HG02870 (cell line): ENCODE measurements around the gene RRBP1.
"Not testable (repeated sequence)": the region's sequence is repeated elsewhere in the genome, so short reads cannot be mapped to it uniquely, and the experiment has no call there.

Source experiments
- ATAC-seq: cut with Tn5 transposase; IDR thresholded peaks from one replicate; pipeline ENCODE4 v1.9.1; 2021; ENCODE audit warnings: mild to moderate bottlenecking, moderate library complexity; ENCODE audit not compliant: unreplicated experiment

Gene RRBP1

DNA sequence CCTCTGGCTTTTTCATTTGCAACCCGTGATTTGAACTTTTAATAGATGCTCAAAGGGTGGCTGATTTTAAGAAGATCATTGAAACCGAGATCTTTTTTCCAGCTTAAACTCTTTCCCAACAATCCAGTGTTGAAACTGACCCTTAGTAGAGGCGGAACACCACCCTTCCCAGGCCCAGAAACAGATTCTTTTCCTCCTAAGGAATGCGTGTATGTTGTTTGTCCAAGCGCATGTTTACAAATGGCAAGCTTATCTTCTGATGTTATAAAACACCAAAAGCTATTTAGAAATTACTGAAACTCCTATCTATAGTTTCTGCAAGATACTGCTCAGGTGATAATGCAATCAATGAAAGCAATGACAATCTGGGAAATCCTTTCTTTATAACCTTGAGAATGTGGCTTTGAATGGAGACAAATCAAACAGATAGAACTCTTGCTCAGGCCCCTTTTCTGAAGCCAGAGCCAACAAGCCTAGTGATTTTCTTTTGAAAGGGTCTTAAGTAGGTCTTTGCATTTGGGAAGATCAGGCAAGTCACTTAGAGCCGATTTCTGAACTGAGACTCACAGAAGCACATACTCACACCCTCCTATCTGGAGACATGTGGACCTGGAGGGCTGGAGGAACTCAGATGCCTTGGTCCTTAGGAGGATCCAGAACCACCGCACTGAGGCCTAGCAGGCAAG, 26.8 kb upstream of the RRBP1 start:
- ATAC-seq = no peak

GRCh38 chr20:17707951-17708350, 25.9 kb upstream of the RRBP1 start:
- not testable (repeated sequence) for ATAC-seq

DNA sequence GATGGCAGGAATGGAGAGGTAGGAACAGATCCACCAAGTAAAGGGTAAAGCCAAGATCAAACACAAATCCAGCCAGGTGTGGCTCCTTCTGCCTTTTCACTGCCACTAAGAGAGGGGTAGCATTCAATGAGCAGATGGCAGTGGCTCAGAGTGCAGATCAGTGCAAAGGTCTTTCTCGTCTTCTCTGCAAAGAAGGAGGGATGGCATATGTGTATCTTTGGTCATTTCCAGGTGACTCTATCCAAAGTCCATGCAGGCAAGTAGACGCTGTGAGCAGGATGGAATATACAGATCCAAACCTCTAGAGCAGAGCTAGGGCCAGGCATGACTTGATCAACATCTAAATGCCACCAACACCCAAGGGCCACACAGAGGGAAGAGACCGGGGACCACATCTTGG, 24.6 kb upstream of the RRBP1 start:
- no peak for ATAC-seq

DNA sequence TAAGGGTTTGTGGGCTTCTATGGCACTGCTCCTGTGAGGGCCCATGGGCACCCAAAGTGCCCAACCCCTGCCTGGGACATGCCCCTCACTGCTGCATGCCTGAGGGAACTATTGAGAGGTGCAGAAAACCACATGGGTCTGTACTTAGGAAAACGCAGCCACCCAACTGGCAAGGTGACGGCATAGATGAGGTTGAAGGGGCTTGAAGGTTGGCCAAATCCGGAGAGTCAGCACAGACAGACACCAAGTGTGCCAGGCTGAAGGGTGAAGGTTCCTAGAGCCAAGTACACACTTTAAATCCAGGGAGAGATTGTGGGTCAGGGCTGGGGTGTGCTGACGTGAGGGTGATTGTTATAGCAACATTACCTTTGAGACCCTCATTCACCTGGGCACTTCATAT, 23.9 kb upstream of the RRBP1 start:
- no peak for ATAC-seq

DNA sequence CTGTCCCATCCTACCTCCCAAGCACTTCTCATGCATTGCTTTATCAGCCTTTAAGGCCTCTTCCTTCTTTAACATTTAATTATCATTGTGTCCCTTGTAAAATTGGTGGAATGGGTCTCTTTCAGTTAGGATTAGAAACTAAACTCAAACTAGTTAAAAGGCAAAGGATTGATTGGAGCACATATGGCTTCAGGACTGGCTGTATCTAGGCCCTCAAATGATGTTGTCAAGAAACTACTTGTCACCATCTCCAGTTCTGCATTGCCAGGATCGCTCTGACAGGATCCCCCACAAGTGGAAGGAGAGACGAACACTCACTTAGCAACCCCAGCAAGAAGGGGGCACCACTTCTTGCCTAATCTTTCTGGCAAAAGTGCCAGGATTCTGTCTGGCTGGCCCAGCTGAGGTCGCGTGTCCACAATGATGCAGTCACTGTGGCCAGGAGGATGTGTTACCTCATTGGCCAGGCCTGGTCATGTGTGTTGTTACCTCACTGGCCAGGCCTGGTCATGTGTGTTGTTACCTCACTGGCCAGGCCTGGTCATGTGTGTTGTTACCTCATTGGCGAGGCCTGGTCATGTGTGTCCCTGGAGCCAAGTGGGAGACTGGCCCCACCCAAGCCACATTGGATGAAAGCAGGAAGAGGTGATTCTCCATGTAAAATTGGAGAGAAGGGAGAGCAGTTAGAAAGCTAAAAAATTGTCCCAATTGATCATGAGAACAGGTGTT, 22.7 kb upstream of the RRBP1 start:
- ATAC-seq = no peak

- no peak for ATAC-seq
These were observed 19.8 kb upstream of the RRBP1 start for GRCh38 chr20:17701826-17702225.

DNA sequence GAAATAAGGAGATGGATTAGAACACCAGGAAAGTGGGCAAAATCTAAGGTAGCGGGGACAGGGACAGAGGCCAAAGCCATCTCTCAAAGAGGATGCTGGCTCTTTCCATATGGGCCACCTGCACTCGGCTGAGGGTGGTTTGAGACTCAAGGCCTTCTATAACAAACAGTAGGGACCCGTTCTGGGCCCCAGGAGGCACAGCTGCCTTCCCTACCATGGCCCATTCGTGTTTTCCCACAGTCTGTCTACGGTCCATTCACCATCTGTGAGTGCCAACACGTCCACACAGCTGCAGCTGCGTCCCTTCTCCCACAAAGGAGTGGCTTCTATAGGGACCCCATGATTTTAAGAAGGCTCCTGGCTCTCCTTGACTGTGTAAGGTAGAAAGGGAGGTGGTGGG, 18.6 kb upstream of the RRBP1 start:
- no peak for ATAC-seq

DNA sequence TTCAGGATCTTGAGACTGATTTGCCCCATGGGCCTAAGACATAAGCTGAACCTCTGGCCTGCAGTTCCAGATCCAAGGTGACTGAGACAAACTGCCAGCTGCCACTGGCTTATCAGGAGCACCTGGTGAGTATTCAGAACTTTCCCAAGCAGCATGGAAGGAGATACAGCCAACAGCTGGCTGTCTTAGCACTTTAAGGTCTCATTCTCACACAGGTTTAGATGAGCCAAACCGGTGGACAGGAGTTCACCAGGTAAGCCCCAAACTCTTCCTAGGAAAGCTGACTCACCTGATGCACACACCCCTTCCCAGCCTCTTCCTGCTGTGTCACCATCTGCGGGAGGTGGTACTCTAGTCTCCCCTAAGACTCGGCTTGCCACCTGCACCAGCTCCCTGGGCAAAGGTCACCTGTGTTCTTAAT, 17.9 kb upstream of the RRBP1 start, which contains the start of gene BANF2:
BANF2 (plus strand) TSS at position 36 of the 421 bp plus-strand sequence. CDS start 25,060 bp downstream, outside the sequence.
- ATAC-seq = no peak

DNA sequence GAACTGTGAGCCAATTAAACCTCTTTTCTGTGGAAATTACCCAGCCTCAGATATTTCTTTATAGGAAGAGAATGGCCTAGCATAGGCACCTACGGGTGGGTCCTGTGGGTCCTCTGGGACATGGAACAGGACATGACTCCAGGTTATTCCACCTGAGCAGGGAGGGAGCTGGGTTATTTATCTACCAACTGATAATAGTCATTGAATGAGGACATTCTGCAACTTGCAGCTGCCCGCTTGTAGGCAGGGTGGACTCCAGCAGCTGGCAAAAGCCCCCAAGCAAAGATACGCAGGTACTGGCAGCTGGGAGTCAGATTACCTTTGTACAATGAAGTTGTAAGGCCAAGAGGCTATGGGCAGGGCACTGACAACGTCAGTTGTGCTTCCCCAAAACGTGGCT, 16.3 kb upstream of the RRBP1 start:
- ATAC-seq = no peak

- no peak for ATAC-seq
These were observed 15.1 kb upstream of the RRBP1 start for GRCh38 chr20:17697171-17697570.

GRCh38 chr20:17696287-17696686, 14.2 kb upstream of the RRBP1 start:
- no peak for ATAC-seq

DNA sequence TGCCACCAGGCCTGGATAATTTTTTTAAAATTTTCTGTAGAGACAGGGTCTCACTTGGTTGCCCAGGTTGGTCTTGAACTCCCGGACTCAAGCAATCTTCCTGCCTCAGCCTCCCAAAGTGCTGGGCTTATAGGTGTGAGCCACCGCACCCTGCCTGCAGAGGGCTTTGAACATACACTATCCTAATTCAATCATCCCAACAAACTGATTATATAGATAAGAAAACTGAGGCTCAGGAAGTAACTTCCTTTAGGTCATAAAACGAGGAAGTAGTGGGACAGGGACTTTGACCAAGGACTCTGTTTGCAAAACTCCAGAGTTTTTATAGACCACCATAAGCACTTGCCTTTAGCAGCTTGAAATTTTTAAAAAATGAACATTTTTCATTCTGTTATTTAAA, 12.7 kb upstream of the RRBP1 start:
- ATAC-seq = no peak

DNA sequence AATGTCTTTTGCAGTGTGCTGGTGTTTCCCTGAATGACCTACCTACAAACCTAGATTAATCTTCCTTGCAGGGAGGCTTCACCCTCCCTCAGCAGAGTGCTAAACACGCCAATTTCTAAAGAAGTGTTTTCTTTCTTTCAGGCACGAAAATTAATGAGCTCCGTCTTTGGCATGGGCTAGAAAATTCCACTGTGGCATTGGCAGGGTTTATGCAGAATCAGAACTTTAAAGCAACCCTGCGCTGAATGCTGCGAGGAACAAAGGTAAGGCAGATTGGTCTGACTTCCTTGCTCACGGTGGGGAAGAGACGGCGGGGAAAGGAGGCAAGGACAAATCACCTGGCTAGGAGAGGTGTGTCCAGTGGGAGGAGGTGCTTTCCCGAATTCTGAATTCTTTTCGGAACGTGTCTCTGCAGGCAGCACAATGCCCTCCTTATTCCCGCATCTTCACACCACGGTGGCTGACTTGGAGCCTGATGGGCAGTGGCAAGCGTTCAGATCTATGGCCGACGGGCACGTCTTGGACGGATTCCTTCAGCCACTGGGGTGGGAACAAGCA, 11.5 kb upstream of the RRBP1 start:
- ATAC-seq = no peak

- no peak for ATAC-seq
These were observed 9.7 kb upstream of the RRBP1 start for GRCh38 chr20:17691758-17692157.

DNA sequence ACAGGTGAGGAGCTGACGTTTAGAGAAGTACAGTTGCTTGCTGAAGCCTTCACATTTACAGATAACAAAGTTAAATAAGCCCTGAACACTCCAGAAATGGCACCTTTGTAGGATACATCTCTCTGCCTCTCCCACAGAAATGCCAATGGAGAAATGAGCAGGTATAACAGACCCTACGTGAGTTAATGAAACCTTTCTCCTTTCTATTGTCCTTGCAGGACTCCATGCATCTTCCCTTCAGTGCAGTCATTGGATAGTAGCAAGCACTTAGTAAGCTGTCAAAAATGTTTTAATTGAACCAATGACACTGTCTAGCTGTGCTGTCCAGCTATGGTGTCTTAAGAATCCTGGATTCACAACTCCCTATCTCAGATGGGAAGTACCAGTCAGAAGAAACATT, 8.1 kb upstream of the RRBP1 start:
- no peak for ATAC-seq

GRCh38 chr20:17688965-17689364, 6.9 kb upstream of the RRBP1 start:
- ATAC-seq = no peak

DNA sequence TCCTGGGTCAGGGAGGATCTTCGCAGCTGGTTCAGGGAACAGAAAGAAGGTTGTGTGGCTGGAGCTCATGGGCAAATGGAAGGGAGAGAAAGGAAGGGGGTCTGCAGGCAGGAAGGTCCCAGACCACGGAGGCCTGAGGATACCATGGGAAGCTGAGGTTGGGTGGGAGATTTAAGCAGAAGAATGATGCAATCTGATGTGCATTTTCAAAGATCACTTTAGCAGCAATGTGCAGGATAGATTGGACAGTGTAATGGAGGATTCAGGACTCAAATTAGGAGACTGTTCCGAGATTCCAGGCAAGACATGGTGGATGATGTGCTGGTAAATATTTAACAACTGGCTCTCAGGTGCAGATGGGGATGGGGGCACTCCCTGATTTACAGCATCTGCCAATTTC, 5.8 kb upstream of the RRBP1 start:
- ATAC-seq = no peak

- ATAC-seq = no peak
These were observed 3.1 kb upstream of the RRBP1 start for GRCh38 chr20:17685168-17685567.

DNA sequence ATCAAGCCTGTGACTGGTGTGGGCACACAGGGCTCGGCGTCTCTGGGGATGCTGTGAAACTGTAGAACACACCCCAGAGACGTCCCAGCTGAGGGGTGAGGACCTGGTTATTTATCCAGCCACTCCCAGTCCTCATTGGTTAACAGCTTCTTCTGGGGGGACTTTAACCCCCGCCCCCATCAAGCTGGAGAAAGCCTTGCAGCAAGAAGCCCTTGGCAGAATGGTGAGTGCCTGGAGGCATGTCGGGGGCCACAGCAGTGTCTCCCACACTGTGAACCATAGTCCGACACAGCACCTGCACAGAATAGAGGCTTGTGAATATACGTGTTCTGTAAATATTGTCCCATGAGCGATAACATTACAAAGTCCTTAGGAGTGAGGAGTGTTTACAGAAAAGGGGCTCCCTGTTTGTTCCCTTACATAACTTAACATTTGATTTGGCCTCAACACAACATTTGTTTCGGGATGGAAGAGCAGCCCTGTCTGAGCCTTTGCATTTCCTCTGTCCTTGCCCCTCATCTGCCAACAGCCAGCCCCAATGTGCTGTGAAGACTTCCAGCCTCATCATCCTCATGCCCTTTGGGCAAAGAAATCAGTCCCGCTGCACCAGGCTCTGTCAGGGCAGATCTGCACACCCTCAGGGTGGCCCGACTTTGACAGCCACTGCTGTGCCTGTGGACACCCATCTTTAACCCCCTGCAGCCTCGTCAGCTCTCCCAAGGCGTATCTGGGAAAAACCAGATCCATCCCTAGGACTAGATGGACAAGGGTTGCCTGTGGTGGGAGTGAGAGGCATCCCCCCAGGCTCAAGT, 2.2 kb upstream of the RRBP1 start:
- no peak for ATAC-seq

DNA sequence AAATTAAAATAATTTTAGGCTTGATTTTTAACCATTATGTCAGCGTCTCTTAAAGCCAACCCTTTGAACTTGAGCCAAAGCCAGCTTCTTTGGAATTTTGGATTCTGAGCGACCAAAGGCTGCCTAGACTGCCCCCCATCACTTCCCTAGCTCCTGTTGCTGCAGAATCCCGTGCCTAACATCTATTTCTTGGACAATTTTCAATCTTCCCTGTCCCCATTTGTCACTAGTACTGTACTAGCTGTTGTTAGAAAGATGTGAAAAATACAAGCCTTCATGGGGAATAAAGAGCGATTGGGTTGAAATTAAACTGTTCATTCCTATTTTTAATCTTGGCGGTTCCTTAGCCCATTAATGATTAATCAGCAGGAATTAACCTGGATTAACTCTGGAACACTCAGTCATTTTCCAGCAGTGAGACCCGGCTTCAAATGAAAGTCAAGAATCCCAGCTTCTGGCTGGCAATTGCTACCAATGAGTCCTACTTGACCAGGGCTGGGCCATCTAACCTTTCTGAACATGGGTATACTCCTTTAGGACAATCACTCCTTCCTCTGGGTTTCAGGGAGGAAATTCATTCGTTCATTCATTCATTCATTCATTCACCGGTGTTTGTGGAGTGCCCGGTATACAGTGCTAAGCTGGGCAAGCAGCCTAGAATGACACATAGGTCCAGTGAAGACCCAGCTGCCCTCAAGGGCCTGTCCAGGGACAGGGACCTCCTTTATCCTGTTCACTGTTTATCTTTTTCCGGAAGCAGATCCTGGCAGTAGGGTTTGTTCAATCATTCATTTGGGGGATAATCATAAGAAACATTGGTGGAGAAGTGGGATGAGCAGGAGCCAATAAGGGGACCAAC, 1.4 kb upstream of the RRBP1 start:
- ATAC-seq = no peak

GRCh38 chr20:17682889-17683198, 802 bp upstream of the RRBP1 start:
- no peak for ATAC-seq
